ENCODE measurements around the gene KIAA1958.
"Not testable (repeated sequence)": the region's sequence is repeated elsewhere in the genome, so short reads cannot be mapped to it uniquely, and the experiment has no call there.

KIAA1958 gene

GRCh38 chr9:112489039-112489546, 2.5 kb downstream of the KIAA1958 start:
- DNase-seq (ENCODE audit: low read depth): no peak

- no peak for DNase-seq (ENCODE audit: low read depth)
Observed at GRCh38 chr9:112489876-112490666, 3.4 kb downstream of the KIAA1958 start.

- DNase-seq (ENCODE audit: low read depth): peak; percentile 60
Observed at GRCh38 chr9:112493393-112494137, 6.9 kb downstream of the KIAA1958 start.

GRCh38 chr9:112494153-112494552, 7.5 kb downstream of the KIAA1958 start:
- DNase-seq (ENCODE audit: low read depth): no peak

GRCh38 chr9:112495614-112496013, 9.0 kb downstream of the KIAA1958 start:
- DNase-seq (ENCODE audit: low read depth): no peak

GRCh38 chr9:112496074-112496722, 9.6 kb downstream of the KIAA1958 start:
- peak; percentile 64 for DNase-seq (ENCODE audit: low read depth)

- DNase-seq (ENCODE audit: low read depth): no peak
Observed at GRCh38 chr9:112500842-112501241, 14.2 kb downstream of the KIAA1958 start.

- DNase-seq (ENCODE audit: low read depth): no peak
Observed at GRCh38 chr9:112501287-112501686, 14.7 kb downstream of the KIAA1958 start.

GRCh38 chr9:112502175-112502946, 15.7 kb downstream of the KIAA1958 start:
- peak; percentile 21 for DNase-seq (ENCODE audit: low read depth)

GRCh38 chr9:112503170-112503569, 16.5 kb downstream of the KIAA1958 start:
- no peak for DNase-seq (ENCODE audit: low read depth)

- no peak for DNase-seq (ENCODE audit: low read depth)
Observed at GRCh38 chr9:112505086-112505485, 18.5 kb downstream of the KIAA1958 start.

GRCh38 chr9:112505607-112506006, 19.0 kb downstream of the KIAA1958 start:
- no peak for DNase-seq (ENCODE audit: low read depth)

GRCh38 chr9:112506571-112506970, 19.9 kb downstream of the KIAA1958 start:
- DNase-seq (ENCODE audit: low read depth): no peak

- DNase-seq (ENCODE audit: low read depth): no peak
Observed at GRCh38 chr9:112507001-112507680, 20.5 kb downstream of the KIAA1958 start.

GRCh38 chr9:112508377-112508776, 21.8 kb downstream of the KIAA1958 start:
- DNase-seq (ENCODE audit: low read depth): no peak

GRCh38 chr9:112512377-112512776, 25.8 kb downstream of the KIAA1958 start:
- not testable (repeated sequence) for DNase-seq (ENCODE audit: low read depth)

- DNase-seq (ENCODE audit: low read depth): no peak
Observed at GRCh38 chr9:112516769-112517168, 30.1 kb downstream of the KIAA1958 start.

GRCh38 chr9:112520069-112520468, 33.4 kb downstream of the KIAA1958 start:
- no peak for DNase-seq (ENCODE audit: low read depth)

GRCh38 chr9:112520656-112521055, 34.0 kb downstream of the KIAA1958 start:
- DNase-seq (ENCODE audit: low read depth): no peak

- DNase-seq (ENCODE audit: low read depth): no peak
Observed at GRCh38 chr9:112526973-112527372, 40.3 kb downstream of the KIAA1958 start.

GRCh38 chr9:112527959-112528358, 41.3 kb downstream of the KIAA1958 start:
- no peak for DNase-seq (ENCODE audit: low read depth)

Measured in iris pigment epithelial cell (primary cell).